Epithelial cell of proximal tubule (primary cell): ENCODE data around the gene MAP1LC3A. TPM values are rescaled to one million over a fixed set of nuclear protein-coding genes. Genes with fewer than 3 reads are reported as not detected.

Source experiments
- DNase-seq: peaks from one replicate; pipeline ENCODE4 v3.0.0-alpha.2; 2011; ENCODE audit warnings: low read depth
- H3K4me3 ChIP-seq: 2 replicates; pipeline ENCODE4 v1.5.1; 2011; ENCODE audit warnings: low read depth, mild to moderate bottlenecking, low read length
- total RNA-seq: library from RNA; depleted of rRNA; stranded (reverse); fragments of >200 nt; gene quantifications from 2 replicates; pipeline ENCODE4 v1.2.3, GENCODE V29; 2015
- TF ChIP-seq, protein P1 (sequence below): conservative IDR thresholded peaks from 2 replicates; pipeline ENCODE4 v1.5.1; 2012; ENCODE audit warnings: low read depth, mild to moderate bottlenecking, low read length

Gene MAP1LC3A
- total RNA-seq, 1 donor from 2014 or later: 28.3 TPM

DNA sequence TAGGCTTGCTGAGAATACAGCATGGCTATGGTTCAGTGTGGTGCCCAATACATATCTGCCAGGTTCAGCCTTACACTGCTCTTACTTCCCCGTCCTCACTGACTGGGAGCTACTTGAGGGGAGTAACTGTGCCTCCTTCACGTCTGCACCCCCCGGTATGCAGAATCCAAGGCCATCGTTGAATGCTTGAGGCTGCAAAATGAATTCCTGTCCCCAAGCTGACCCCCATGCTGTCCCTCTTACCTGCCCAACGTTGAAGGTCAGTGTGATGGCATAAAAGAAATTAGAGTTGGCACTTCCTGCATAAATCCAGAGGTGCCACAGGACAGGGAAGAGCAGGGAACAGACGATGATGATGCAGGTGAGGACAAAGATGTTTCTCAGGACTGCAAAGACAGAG lies 16.3 kb downstream of the MAP1LC3A start:
- DNase-seq: no peak
- no peak overlapping the region for H3K4me3 ChIP-seq
- TF ChIP-seq, protein P1, sequence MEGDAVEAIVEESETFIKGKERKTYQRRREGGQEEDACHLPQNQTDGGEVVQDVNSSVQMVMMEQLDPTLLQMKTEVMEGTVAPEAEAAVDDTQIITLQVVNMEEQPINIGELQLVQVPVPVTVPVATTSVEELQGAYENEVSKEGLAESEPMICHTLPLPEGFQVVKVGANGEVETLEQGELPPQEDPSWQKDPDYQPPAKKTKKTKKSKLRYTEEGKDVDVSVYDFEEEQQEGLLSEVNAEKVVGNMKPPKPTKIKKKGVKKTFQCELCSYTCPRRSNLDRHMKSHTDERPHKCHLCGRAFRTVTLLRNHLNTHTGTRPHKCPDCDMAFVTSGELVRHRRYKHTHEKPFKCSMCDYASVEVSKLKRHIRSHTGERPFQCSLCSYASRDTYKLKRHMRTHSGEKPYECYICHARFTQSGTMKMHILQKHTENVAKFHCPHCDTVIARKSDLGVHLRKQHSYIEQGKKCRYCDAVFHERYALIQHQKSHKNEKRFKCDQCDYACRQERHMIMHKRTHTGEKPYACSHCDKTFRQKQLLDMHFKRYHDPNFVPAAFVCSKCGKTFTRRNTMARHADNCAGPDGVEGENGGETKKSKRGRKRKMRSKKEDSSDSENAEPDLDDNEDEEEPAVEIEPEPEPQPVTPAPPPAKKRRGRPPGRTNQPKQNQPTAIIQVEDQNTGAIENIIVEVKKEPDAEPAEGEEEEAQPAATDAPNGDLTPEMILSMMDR: no peak

DNA sequence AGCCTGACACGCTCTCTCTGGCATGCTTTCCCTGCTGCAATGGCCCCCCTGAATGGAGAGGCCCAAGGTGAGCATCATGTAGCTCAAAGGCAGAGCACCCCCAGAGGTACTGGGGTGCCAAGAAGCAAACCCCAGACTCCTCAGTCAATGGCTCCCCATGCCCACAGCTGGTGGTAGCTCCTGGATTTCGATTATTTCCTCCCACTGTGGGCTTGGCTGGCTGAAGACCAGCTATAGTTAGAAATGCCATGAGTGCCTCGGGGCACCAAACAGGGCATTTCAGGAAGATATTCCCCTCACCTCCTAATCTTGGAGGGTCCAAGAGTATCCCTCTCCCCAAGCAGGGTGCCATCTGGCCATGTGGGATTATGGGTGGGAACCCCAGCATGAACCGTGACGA lies 16.8 kb downstream of the MAP1LC3A start:
- TF ChIP-seq, protein P1: no peak
- H3K4me3 ChIP-seq: no peak overlapping the region
- no peak for DNase-seq

DNA sequence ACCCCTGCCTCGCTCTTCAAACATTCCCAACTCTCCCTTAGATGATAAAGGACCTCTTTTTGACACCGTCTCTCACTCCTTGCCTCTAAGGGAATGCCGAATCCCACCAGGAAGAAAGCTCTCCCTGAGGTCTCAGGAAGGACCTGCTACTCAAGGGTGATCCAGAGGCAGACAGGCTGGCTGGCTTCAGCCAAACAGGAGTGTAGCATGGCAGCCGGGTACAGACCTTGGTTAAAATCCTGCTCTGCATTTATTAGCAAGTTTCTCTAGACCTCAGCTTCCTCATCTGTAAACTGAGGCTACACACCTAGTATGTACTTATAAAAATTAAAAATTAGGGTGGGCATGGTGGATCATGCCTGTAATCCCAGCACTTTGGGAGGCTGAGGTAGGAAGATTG lies 17.2 kb downstream of the MAP1LC3A start:
- DNase-seq: no peak
- TF ChIP-seq, protein P1: no peak
- no peak overlapping the region for H3K4me3 ChIP-seq

DNA sequence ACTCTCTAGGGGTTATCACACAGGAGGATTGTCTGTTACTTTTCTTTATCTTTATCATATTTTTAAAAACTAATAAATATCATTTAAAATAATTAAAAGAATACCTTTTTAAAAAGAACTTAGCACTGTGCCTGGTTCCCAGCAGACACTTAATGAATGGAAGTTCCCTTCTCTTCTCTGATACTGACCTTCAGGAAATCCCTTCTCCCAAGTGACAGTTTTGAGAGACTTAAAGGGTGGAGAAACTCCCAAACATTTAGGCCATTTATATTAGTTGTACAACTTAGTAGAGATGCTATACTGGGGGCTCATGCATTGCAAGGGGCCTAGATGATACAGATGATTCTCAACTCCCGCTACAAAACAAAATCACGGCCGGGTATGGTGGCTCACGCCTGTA lies 18.5 kb downstream of the MAP1LC3A start:
- no peak overlapping the region for H3K4me3 ChIP-seq
- TF ChIP-seq, protein P1: no peak
- DNase-seq: no peak

DNA sequence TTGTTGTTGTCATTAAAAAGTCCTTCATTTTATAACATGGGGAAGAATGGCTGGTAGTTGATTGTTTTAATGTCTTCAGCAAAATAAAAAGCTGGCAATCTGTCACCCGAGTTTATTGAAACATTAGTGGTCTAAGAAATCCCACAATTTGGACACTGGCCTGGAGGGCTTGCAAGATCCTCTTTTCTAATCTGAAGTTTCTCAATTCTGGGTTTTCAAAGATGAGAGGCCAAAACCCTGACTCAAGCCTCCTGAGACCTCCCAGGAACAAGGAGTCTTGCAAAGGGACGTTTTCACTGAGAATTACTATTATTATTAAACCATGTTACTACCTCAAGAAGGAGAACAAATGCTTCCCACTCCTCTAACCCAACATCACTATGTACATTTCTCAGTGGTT lies 19.5 kb downstream of the MAP1LC3A start:
- H3K4me3 ChIP-seq: no peak overlapping the region
- TF ChIP-seq, protein P1: no peak
- DNase-seq: no peak

DNA sequence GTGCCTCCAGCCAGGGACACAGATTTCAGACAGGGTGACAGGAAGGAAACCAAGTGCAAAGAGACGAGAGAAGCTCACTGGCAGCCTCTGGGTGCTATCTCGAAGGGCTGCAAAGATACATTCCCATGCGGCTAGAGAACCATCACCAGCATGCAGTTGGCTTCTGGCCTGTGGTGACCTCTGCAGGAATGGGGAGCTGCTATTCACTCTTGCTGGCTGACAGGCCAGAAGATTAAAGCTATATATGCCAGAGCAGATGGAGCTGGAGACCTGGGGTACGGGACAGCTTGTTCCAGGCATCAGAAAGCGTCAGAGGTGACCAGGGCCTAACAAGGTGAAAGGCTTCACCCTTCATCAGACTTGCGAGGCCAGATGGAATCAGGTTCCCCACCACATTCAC lies 20.0 kb downstream of the MAP1LC3A start:
- H3K4me3 ChIP-seq: no peak overlapping the region
- TF ChIP-seq, protein P1: no peak
- DNase-seq: no peak

DNA sequence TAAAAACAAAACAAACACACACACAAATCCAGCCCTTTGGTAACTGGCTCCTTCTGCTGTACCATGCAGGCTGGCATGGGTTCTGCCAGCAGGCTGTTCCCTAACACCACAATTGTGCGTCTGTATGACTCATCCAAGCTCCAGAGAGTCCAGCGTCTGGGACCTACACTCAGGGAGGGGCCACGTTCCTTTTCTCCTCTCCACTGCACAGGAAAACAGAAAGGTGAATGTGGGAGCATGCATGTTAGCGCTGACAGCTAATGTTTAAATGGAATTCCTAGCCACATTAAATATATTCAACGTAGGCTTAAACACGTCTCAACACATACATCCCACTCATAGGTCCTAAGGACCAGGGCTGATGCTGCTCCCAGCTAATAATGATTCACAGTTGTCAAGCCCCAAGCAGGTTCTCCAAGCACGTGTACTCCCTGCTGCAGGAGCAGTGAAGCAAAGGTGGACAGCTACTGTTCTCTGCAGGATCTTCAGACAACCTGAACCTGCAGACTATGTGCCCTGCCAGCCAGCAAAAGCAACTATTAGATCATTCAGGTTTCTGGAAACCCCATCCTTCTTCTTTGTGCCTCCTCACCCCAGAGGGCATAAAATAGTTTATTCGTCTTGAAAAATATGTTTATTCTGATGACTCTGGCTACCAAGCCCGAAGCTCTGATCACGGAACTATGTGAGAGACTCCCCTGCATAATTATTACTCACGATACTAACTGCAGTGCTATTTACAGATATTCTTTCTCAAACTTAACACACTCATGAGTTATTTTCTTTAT lies 20.9 kb downstream of the MAP1LC3A start:
- TF ChIP-seq, protein P1: peak; percentile 90
- peak; percentile 48 for DNase-seq
- H3K4me3 ChIP-seq: no peak overlapping the region
